Stimulated activated CD4-positive, alpha-beta T cell treated with anti-CD3 and anti-CD28 coated beads, Interleukin-4, amount 100 ng/mL, for 48 hours (primary cell): Measurements from ENCODE around the gene WDR48.

Source experiments
- DNase-seq, 2 donors: peaks; one replicate each; pipeline ENCODE4 v3.0.0-alpha.2; 2020; ENCODE audit warnings: low read depth in 2 of 2

Gene WDR48

GRCh38 chr3:39101022-39101689 is 49.3 kb downstream of the WDR48 start:
- peak in 1 of 2 donors; percentile 38 for DNase-seq

GRCh38 chr3:39102504-39103323 is 50.9 kb downstream of the WDR48 start:
- DNase-seq, result no peak

GRCh38 chr3:39103324-39103693 is 51.5 kb downstream of the WDR48 start:
- no peak for DNase-seq

GRCh38 chr3:39103791-39104552 is 52.2 kb downstream of the WDR48 start:
- no peak for DNase-seq

- no peak for DNase-seq
These were observed 53.3 kb downstream of the WDR48 start for GRCh38 chr3:39104961-39105686.

GRCh38 chr3:39105687-39106063 is 53.9 kb downstream of the WDR48 start:
- DNase-seq, result no peak

GRCh38 chr3:39106281-39106811 is 54.5 kb downstream of the WDR48 start:
- DNase-seq, result no peak

- no peak for DNase-seq
These were observed 55.1 kb downstream of the WDR48 start for GRCh38 chr3:39106851-39107387.

- DNase-seq, result peak; percentile 38 to 59
These were observed 55.8 kb downstream of the WDR48 start, which contains the start of the genes GORASP1 and TTC21A for GRCh38 chr3:39107388-39108199. Gene GORASP1 (minus strand): TSS chr3:39107627. CDS start chr3:39107541, 86 bp downstream. Gene TTC21A (plus strand): TSS chr3:39107680. CDS start chr3:39107838, 158 bp downstream.

- DNase-seq, result no peak
These were observed 56.4 kb downstream of the WDR48 start for GRCh38 chr3:39108200-39108710.

GRCh38 chr3:39109086-39109485 is 57.3 kb downstream of the WDR48 start:
- no peak for DNase-seq

GRCh38 chr3:39110041-39110639 is 58.3 kb downstream of the WDR48 start:
- DNase-seq, result no peak

GRCh38 chr3:39112113-39112512 is 60.3 kb downstream of the WDR48 start:
- DNase-seq, result no peak

GRCh38 chr3:39112535-39112934 is 60.7 kb downstream of the WDR48 start:
- no peak for DNase-seq

GRCh38 chr3:39113291-39113690 is 61.5 kb downstream of the WDR48 start:
- no peak for DNase-seq

- no peak for DNase-seq
These were observed 62.6 kb downstream of the WDR48 start for GRCh38 chr3:39114456-39114855.

GRCh38 chr3:39115870-39116269 is 64.1 kb downstream of the WDR48 start:
- DNase-seq, result no peak

- DNase-seq, result no peak
These were observed 66.3 kb downstream of the WDR48 start for GRCh38 chr3:39118079-39118478.

GRCh38 chr3:39118931-39119660 is 67.3 kb downstream of the WDR48 start:
- DNase-seq, result no peak
